Lung (tissue), 12 donors: Measurements from ENCODE around the gene KRT78. TPM values are rescaled to one million over a fixed set of nuclear protein-coding genes. Genes with fewer than 3 reads are reported as not detected.
A peak's percentile ranks its signal among the peaks of the same experiment; 100 is the strongest.

Experiments
- ATAC-seq: fragments of 200-7000 bp; cut with Tn5 transposase; one replicate; pipeline ENCODE4 v1.9.1; 2020; ENCODE audit warnings: moderate number of reproducible peaks; ENCODE audit not compliant: insufficient read depth, low FRiP score
- DNase-seq, 3 donors: peaks; one replicate each; pipeline ENCODE4 v3.0.0-alpha.2; 2013 to 2017
- H3K27ac ChIP-seq, 2 donors: one replicate each; pipeline ENCODE4 v1.5.1; 2013; ENCODE audit warnings: mild to moderate bottlenecking in 2 of 2, moderate library complexity in 2 of 2, control low read depth in 1 of 2, inconsistent platforms in 1 of 2, low read depth in 1 of 2, low read length in 1 of 2
- H3K27me3 ChIP-seq, 3 donors: one replicate each; pipeline ENCODE4 v1.5.1; 2013; ENCODE audit warnings: low read length in 2 of 3; ENCODE audit not compliant: control insufficient read depth in 3 of 3, insufficient read depth in 3 of 3
- H3K36me3 ChIP-seq, 4 donors: one replicate each; pipeline ENCODE4 v1.5.1; 2013; ENCODE audit warnings: low read length in 4 of 4, mild to moderate bottlenecking in 1 of 4, moderate library complexity in 1 of 4; ENCODE audit not compliant: control insufficient read depth in 4 of 4, insufficient read depth in 4 of 4
- H3K4me1 ChIP-seq, 5 donors: one replicate each; pipeline ENCODE4 v1.5.1; 2013; ENCODE audit warnings: low read length in 5 of 5, mild to moderate bottlenecking in 2 of 5, moderate library complexity in 1 of 5; ENCODE audit not compliant: control insufficient read depth in 5 of 5, insufficient read depth in 5 of 5
- H3K4me3 ChIP-seq: one replicate; pipeline ENCODE4 v1.5.1; 2013; ENCODE audit warnings: mild to moderate bottlenecking, control low read depth, moderate library complexity
- H3K9ac ChIP-seq, 2 donors: one replicate each; pipeline ENCODE4 v1.5.1; 2013; ENCODE audit warnings: low read length in 2 of 2, control low read depth in 1 of 2; ENCODE audit not compliant: insufficient read depth in 1 of 2
- H3K9me3 ChIP-seq, 4 donors: one replicate each; pipeline ENCODE4 v1.5.1; 2013; ENCODE audit warnings: low read length in 3 of 4, mild to moderate bottlenecking in 1 of 4, moderate library complexity in 1 of 4; ENCODE audit not compliant: control insufficient read depth in 4 of 4, insufficient read depth in 3 of 4
- CTCF ChIP-seq: IDR thresholded peaks from 2 replicates; pipeline ENCODE4 v1.5.1; 2012; ENCODE audit warnings: mild to moderate bottlenecking; ENCODE audit errors: control extremely low read depth, extremely low read depth
- WGBS, 2 donors: extraction: QIAGEN DNeasy Blood & Tissue Kit; methylation state at CpG; one replicate each; pipeline ENCODE4 v1.1.7; 2013; 5-methylcytosine and 5-hydroxymethylcytosine counted together
- polyA plus RNA-seq, 2 donors: library from polyadenylated mRNA; stranded (reverse); fragments of 200-250 nt; gene quantifications; one replicate each; pipeline ENCODE4 v1.2.1, GENCODE V29; 2013
- total RNA-seq, 2 donors: library from RNA; depleted of rRNA in 1 of 2; stranded (reverse); fragments of >200 nt in 1 of 2; gene quantifications; one replicate each; pipeline ENCODE4 v1.2.1, GENCODE V29; 2014 to 2021
- donor health status: control.
- donor health status: control.
- donor health status: Bipolar disorder and iron deficiency.
- donor health status: healthy.
- donor health status: DM: yes; HTN: yes; CAD: no.

The KRT78 gene
- total and polyA plus RNA-seq, 4 donors = 0.02 to 0.65 TPM; not detected in 2

DNA sequence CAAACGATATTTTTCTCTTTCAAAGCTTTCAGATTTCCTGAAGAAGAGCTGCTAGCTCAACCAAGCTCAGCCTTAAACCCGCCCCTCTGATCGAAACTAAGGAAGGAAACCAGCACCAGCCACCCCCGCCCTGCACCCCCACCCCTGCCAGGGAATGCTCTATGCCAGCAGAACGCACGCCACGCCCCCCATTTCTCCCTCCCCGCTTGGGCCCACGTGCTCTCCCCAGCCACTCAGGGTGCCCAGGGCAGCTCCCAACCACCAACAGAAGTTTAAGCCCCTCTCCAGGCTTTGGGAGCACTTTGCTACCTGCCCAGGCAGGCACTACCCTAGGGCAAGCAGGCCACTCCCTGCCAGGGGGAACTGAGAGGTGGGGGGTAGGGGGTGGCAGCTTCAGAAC lies 18.8 kb upstream of the KRT78 start:
- H3K9ac ChIP-seq = no peak overlapping the region
- H3K4me3 ChIP-seq = no peak overlapping the region
- no peak overlapping the region for H3K27ac ChIP-seq
- ATAC-seq = no peak
- no peak for TF ChIP-seq CTCF
- no peak for DNase-seq
- H3K9me3 ChIP-seq = no peaks in the 10 kb centered on the region
- 14 to 17% methylated on average over 9 of the region's 9 CpGs for WGBS, 2 donors
- no peaks in the 10 kb centered on the region for H3K27me3 ChIP-seq
- H3K4me1 ChIP-seq = peaks cover 0 to 4% (median 0%) of the 10 kb centered on the region in 5 donors
- no peaks in the 10 kb centered on the region for H3K36me3 ChIP-seq

DNA sequence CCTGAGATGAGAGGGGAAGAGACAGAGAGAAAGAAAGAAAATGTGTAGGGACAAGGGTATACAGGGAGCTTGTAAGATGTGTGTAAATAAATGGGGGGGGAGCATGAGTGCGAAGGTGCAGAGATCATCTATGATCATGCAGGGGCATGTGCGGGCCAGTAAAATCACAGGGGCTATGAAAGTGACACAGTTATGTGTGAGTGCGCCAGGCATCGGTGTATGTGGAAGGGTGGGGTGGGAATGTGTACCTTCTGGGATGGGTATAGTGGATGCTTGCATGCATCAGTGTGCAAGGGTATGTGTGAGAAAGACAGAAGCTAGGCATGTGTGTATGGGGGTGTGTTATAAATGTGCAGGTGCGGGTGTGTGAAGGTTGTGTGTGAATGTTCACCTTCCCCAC lies 18.4 kb upstream of the KRT78 start:
- no peak for ATAC-seq
- Histone ChIP-seq H3K4me1 (peaks cover 0 to 4% (median 0%) of the 10 kb centered on the region in 5 donors), H3K9ac (no peak overlapping the region), H3K27ac (no peak overlapping the region), H3K36me3 (no peaks in the 10 kb centered on the region), H3K4me3 (no peak overlapping the region), H3K9me3 (no peaks in the 10 kb centered on the region), H3K27me3 (no peaks in the 10 kb centered on the region)
- no peak for DNase-seq
- WGBS, 2 donors = 90 to 93% methylated on average over 5 of the region's 5 CpGs
- no peak for TF ChIP-seq CTCF

- Histone ChIP-seq H3K9me3 (no peaks in the 10 kb centered on the region), H3K9ac (no peak overlapping the region), H3K4me1 (peaks cover 0 to 4% (median 0%) of the 10 kb centered on the region in 5 donors), H3K27me3 (no peaks in the 10 kb centered on the region), H3K4me3 (no peak overlapping the region), H3K27ac (no peak overlapping the region), H3K36me3 (no peaks in the 10 kb centered on the region)
- 56 to 68% methylated on average over 10 of the region's 10 CpGs for WGBS, 2 donors
- TF ChIP-seq CTCF = peak; percentile 51
- DNase-seq (peak; percentile 74 to 78 (median 76)), ATAC-seq (peak; percentile 74)
Measured at GRCh38 chr12:52865090-52865944, 16.5 kb upstream of the KRT78 start.
